Measurements from ENCODE around the gene LIMD2.

DNA sequence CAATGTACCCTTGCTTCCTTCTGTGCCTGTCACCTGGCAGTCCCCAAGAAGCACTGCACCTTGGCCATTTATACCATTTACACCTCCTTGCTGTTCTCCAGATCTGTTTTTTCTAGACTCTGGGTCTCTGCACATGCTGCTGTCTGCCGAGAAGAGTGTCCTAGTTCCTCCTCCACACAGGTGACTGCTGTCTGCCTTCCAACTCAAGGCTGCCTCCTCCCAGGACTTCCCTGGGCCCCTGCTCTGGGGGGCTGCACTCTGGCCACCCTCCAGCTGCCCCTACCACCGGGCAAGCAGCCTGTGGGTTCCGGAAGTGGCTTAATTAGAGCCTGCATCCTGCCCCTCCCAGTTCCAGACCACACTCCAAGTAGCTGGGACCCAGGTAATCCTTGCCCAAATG, 5.7 kb upstream of the LIMD2 start:
- TF ChIP-seq EZH2 (IDR thresholded peaks at IDR 0.05; ENCODE audit: low read depth, unreplicated experiment): no peak
- no peak for TF ChIP-seq EZH2phosphoT487 (IDR thresholded peaks at IDR 0.05; ENCODE audit: unreplicated experiment)
- TF ChIP-seq CTCF (conservative IDR thresholded peaks at IDR 0.05; ENCODE audit: low read depth in 2 of 2): no peak
- TF ChIP-seq, protein P1, sequence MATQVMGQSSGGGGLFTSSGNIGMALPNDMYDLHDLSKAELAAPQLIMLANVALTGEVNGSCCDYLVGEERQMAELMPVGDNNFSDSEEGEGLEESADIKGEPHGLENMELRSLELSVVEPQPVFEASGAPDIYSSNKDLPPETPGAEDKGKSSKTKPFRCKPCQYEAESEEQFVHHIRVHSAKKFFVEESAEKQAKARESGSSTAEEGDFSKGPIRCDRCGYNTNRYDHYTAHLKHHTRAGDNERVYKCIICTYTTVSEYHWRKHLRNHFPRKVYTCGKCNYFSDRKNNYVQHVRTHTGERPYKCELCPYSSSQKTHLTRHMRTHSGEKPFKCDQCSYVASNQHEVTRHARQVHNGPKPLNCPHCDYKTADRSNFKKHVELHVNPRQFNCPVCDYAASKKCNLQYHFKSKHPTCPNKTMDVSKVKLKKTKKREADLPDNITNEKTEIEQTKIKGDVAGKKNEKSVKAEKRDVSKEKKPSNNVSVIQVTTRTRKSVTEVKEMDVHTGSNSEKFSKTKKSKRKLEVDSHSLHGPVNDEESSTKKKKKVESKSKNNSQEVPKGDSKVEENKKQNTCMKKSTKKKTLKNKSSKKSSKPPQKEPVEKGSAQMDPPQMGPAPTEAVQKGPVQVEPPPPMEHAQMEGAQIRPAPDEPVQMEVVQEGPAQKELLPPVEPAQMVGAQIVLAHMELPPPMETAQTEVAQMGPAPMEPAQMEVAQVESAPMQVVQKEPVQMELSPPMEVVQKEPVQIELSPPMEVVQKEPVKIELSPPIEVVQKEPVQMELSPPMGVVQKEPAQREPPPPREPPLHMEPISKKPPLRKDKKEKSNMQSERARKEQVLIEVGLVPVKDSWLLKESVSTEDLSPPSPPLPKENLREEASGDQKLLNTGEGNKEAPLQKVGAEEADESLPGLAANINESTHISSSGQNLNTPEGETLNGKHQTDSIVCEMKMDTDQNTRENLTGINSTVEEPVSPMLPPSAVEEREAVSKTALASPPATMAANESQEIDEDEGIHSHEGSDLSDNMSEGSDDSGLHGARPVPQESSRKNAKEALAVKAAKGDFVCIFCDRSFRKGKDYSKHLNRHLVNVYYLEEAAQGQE (IDR thresholded peaks at IDR 0.05; ENCODE audit: unreplicated experiment): no peak
- TF ChIP-seq ZNF114 (CRISPR knock-in tag; IDR thresholded peaks at IDR 0.05): no peak
- no peak for TF ChIP-seq POLR2AphosphoS5 (IDR thresholded peaks at IDR 0.05; ENCODE audit: low read depth)
- TF ChIP-seq NANOG (IDR thresholded peaks at IDR 0.05; ENCODE audit: borderline replicate concordance): no peak
- no peak for TF ChIP-seq JUNB (IDR thresholded peaks at IDR 0.05; ENCODE audit: unreplicated experiment)
- no peak for TF ChIP-seq CREB1 (CRISPR knock-in tag; IDR thresholded peaks at IDR 0.05; ENCODE audit: low read depth)
- TF ChIP-seq ZNF331 (CRISPR knock-in tag; IDR thresholded peaks at IDR 0.05; ENCODE audit: low read depth): no peak
